Measurements from ENCODE around the gene GABRB3. TPM values are rescaled to one million over a fixed set of nuclear protein-coding genes. Genes with fewer than 3 reads are reported as not detected.

GABRB3 gene
- total RNA-seq, 4 donors from 2014 or later, result 0.67 to 3.2 (median 2.2) TPM

DNA sequence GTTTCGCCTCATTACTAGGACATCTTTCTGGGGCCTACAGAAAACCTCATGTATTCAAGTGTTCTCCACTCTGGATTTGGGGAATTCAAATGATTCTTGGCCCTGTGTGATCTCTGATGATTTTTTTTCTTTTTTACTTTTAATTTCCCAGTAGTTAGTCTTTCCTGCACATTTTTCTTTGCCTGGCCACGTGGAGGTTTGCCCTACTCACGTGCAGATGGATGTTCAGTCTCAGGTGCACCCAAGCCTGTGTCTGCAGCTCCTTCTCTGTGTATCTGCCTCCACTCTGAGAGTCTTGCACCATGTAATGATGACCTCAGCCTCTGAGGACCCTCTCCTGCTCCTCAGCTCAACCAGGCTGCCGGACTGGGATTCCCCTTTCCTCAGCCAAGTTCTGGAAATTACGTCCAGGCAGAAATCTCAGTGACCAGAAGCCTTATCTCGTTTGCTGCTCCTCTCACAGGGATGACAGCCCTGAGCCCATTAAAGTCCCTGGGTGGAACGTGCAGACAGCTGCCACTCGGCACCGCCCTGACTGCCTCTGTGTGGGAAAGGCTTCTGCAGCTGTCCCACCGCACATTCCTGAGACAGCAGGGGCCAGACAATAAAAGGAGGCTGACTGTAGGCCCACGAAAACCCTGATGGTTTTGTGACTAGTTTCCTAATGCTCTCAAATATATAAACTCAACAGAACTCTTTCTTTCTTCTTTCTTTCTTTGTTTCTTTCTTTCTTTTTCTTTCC is 31.4 kb upstream of the GABRB3 start:
- H3K4me3 ChIP-seq, result no peak overlapping the region
- H3K36me3 ChIP-seq, result no peaks in the 10 kb centered on the region
- no peak overlapping the region for H3K27ac ChIP-seq
- TF ChIP-seq POLR2A (IDR thresholded peaks at IDR 0.05), result no peak
- TF ChIP-seq, protein P1, sequence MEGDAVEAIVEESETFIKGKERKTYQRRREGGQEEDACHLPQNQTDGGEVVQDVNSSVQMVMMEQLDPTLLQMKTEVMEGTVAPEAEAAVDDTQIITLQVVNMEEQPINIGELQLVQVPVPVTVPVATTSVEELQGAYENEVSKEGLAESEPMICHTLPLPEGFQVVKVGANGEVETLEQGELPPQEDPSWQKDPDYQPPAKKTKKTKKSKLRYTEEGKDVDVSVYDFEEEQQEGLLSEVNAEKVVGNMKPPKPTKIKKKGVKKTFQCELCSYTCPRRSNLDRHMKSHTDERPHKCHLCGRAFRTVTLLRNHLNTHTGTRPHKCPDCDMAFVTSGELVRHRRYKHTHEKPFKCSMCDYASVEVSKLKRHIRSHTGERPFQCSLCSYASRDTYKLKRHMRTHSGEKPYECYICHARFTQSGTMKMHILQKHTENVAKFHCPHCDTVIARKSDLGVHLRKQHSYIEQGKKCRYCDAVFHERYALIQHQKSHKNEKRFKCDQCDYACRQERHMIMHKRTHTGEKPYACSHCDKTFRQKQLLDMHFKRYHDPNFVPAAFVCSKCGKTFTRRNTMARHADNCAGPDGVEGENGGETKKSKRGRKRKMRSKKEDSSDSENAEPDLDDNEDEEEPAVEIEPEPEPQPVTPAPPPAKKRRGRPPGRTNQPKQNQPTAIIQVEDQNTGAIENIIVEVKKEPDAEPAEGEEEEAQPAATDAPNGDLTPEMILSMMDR (IDR thresholded peaks at IDR 0.05), result no peak
- H3K9me3 ChIP-seq, result no peaks in the 10 kb centered on the region
- DNase-seq, result no peak
- H3K4me1 ChIP-seq, result no peaks in the 10 kb centered on the region
- no peaks in the 10 kb centered on the region for H3K27me3 ChIP-seq

DNA sequence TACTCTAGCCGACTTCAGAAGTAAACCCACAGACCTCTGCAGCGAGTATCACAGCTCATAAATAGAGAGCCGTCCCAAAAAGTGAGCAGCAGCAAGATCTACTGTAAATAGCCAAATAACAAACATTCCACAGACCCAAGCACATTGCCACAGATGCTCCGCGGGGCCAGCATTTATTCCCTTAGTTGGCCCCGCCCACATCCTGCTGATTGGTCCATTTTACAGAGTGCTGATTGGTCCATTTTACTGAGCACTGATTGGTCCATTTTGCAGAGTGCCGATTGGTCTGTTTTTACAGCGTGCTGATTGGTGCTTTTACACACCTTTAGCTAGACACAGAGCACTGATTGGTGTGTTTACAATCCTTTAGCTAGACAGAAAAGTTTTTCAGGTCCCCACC is 17.3 kb upstream of the GABRB3 start:
- H3K9me3 ChIP-seq, result no peaks in the 10 kb centered on the region

DNA sequence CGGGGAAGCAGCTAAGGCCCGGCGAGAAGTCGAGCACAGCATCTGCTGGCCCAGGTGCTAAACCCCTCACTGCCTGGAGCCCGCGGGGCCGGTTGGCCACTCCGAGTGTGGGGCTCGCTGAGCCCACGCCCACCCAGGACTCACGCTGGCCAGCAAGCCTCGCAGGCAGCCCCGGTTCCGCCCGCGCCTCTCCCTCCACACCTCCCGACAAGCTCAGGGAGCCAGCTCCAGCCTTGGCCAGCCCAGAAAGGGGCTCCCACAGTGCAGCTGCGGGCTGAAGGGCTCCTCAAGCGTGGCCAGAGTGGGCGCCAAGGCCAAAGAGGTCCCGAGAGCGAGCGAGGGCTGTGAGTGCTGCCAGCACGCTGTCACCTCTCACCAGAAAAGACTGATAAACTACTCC is 8.9 kb upstream of the GABRB3 start:
- no peak overlapping the region for H3K27ac ChIP-seq
- no peaks in the 10 kb centered on the region for H3K36me3 ChIP-seq
- H3K4me3 ChIP-seq, result no peak overlapping the region
- no peak for TF ChIP-seq POLR2A (IDR thresholded peaks at IDR 0.05)
- TF ChIP-seq, protein P1 (IDR thresholded peaks at IDR 0.05), result no peak
- no peaks in the 10 kb centered on the region for H3K9me3 ChIP-seq
- H3K27me3 ChIP-seq, result no peaks in the 10 kb centered on the region
- DNase-seq, result no peak
- no peaks in the 10 kb centered on the region for H3K4me1 ChIP-seq

More for the DNA sequence above, 17.3 kb upstream of the GABRB3 start:
- Histone ChIP-seq H3K27me3 (no peaks in the 10 kb centered on the region), H3K4me3 (no peak overlapping the region), H3K27ac (no peak overlapping the region), H3K36me3 (no peaks in the 10 kb centered on the region), H3K4me1 (no peaks in the 10 kb centered on the region)
- TF ChIP-seq, protein P1 (IDR thresholded peaks at IDR 0.05), result no peak
- no peak for TF ChIP-seq POLR2A (IDR thresholded peaks at IDR 0.05)
- DNase-seq, result no peak

DNA sequence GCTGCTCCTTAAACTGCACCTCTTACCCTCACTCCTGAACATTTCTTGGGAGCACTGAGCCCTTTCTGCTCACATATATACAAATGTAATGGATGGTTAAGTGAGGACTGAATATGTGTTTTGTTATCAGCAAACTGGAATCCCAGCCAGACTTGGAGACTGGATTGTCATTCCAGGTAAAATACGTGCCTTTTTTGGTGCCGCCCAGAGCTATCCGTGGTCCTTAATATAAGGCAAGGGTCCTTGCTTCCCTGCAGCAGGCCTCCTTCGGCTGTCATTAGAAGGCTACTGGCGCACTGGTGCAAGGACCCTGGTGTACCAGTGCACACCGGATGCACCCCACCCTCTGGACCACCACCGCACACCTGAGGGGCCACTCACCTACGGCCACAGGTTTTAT is 1.1 kb upstream of the GABRB3 start:
- H3K9me3 ChIP-seq, result no peaks in the 10 kb centered on the region
- peaks cover 0 to 8% of the 10 kb centered on the region in 2 donors for H3K27me3 ChIP-seq
- H3K36me3 ChIP-seq, result no peaks in the 10 kb centered on the region
- no peak for DNase-seq
- H3K27ac ChIP-seq, result no peak overlapping the region
- H3K4me1 ChIP-seq, result no peaks in the 10 kb centered on the region
- no peak overlapping the region for H3K4me3 ChIP-seq
- no peak for TF ChIP-seq POLR2A (IDR thresholded peaks at IDR 0.05)
- TF ChIP-seq, protein P1 (IDR thresholded peaks at IDR 0.05), result no peak

DNA sequence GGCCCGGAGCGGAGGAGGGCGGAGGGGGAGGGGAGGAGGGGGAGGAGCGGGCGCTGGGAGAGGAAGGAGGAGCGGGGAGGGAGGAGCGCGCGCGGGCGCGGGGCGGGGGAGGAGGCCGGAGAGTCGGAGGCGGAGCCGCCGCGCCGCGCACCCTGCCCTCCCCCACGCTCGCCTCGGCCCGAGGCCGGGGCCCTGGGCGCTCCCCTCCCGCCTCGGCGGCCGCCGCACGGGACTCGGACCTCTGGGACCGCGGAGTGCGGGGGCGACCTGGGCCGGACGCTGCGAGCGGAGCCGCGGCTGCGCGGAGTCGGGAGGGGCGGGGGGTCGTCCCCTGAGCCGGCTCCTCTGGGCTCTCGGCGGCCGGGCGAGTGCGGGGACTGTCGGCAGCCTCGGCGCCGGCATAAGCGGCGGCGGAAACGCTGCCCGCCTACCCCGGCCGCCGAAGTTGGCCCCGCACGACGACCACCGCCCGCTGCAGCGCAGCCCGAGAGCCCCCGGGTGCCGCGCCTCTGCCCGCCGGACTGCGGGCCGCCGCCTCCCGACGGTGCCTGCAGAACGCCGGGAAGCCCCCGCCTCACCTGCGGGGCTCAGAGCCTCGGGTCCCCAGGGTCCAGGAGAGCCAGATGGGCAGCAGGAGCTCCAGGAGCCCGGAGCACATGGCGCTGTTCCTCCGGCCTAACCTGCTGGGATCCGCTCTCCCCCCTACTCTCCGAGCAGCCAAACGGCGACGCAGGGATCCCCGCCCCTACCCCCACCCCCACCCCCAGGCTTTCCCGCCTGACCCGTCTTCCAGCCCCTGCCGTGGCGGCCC is 406 bp upstream of the GABRB3 start:
- H3K9me3 ChIP-seq, result no peaks in the 10 kb centered on the region
- DNase-seq, result no peak
- no peaks in the 10 kb centered on the region for H3K4me1 ChIP-seq
- TF ChIP-seq POLR2A (IDR thresholded peaks at IDR 0.05), result no peak
- TF ChIP-seq, protein P1 (IDR thresholded peaks at IDR 0.05), result no peak
- no peak overlapping the region for H3K27ac ChIP-seq
- H3K36me3 ChIP-seq, result no peaks in the 10 kb centered on the region
- peak overlapping the region in 3 of 4 donors; percentile 22 to 42 (median 38) for H3K4me3 ChIP-seq
- peaks cover 0 to 8% of the 10 kb centered on the region in 2 donors for H3K27me3 ChIP-seq

All from Peyer's patch (tissue), 4 donors.